GM12892 (cell line): ENCODE data around the gene WDR5.

ENCODE experiments used
- POLR2A ChIP-seq: IDR thresholded peaks from 2 replicates; pipeline ENCODE4 v1.6.1; 2011; ENCODE audit warnings: low read depth, low read length, control low read depth
- POLR2AphosphoS5 ChIP-seq: IDR thresholded peaks from 2 replicates; pipeline ENCODE4 v1.6.1; 2011; ENCODE audit warnings: low read depth, low read length, control low read depth
- TAF1 ChIP-seq: IDR thresholded peaks from 2 replicates; pipeline ENCODE4 v1.6.1; 2011; ENCODE audit warnings: low read depth, mild to moderate bottlenecking, control low read depth, low read length, borderline replicate concordance

DNA sequence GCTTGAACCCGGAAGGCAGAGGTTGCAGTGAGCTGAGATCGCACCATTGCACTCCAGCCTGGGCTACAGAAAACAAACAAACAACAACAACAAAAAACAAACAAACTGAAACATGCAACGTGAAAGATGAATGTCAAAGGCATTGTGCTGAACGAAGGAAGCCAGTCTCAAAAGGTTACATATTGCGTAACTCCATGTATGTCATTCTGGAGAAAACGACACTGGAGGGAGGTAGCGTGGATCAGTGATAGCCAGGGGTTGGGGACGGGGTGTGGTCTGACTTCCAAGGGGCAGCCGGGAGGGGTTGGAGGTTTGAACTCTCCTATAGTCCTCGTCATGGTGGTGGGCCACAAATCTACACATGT is 12.1 kb upstream of the WDR5 start:
- TF ChIP-seq POLR2A: no peak
- no peak for TF ChIP-seq POLR2AphosphoS5
- no peak for TF ChIP-seq TAF1
